HG03460 (cell line): Measurements from ENCODE around the gene RYR2.

ENCODE experiments used
- ATAC-seq: cut with Tn5 transposase; IDR thresholded peaks from one replicate; pipeline ENCODE4 v1.9.1; 2021; ENCODE audit not compliant: unreplicated experiment

Gene RYR2

GRCh38 chr1:237041795-237042525 lies at the start of gene RYR2:
RYR2 (plus strand) TSS chr1:237042184; CDS start chr1:237042522, 338 bp downstream.
- no peak for ATAC-seq

GRCh38 chr1:236992449-236992848 lies 49.5 kb upstream of the RYR2 start:
- no peak for ATAC-seq

- ATAC-seq = no peak
These were observed 47.5 kb upstream of the RYR2 start for GRCh38 chr1:236994450-236994849.

GRCh38 chr1:236997361-236997760 lies 44.6 kb upstream of the RYR2 start:
- ATAC-seq = no peak

GRCh38 chr1:236997882-236998281 lies 44.1 kb upstream of the RYR2 start:
- ATAC-seq = no peak

GRCh38 chr1:236998546-236998945 lies 43.4 kb upstream of the RYR2 start:
- ATAC-seq = no peak

- no peak for ATAC-seq
These were observed 41.8 kb upstream of the RYR2 start for GRCh38 chr1:237000191-237000590.

GRCh38 chr1:237003516-237003915 lies 38.5 kb upstream of the RYR2 start:
- no peak for ATAC-seq

GRCh38 chr1:237004116-237004515 lies 37.9 kb upstream of the RYR2 start, which contains the start of gene MT1HL1:
MT1HL1 (minus strand) TSS chr1:237004441; CDS start chr1:237004372, 69 bp downstream.
- ATAC-seq = no peak

GRCh38 chr1:237005674-237006073 lies 36.3 kb upstream of the RYR2 start:
- ATAC-seq = no peak

GRCh38 chr1:237007147-237007881 lies 34.7 kb upstream of the RYR2 start:
- ATAC-seq = no peak

GRCh38 chr1:237009611-237010010 lies 32.4 kb upstream of the RYR2 start:
- ATAC-seq = no peak

- ATAC-seq = no peak
These were observed 30.6 kb upstream of the RYR2 start for GRCh38 chr1:237011432-237011831.

GRCh38 chr1:237012361-237012760 lies 29.6 kb upstream of the RYR2 start:
- no peak for ATAC-seq

GRCh38 chr1:237012788-237013383 lies 29.1 kb upstream of the RYR2 start:
- no peak for ATAC-seq

- no peak for ATAC-seq
These were observed 28.4 kb upstream of the RYR2 start for GRCh38 chr1:237013608-237014007.

- ATAC-seq = no peak
These were observed 25.4 kb upstream of the RYR2 start for GRCh38 chr1:237016626-237017025.

- ATAC-seq = no peak
These were observed 23.1 kb upstream of the RYR2 start for GRCh38 chr1:237018896-237019295.

- no peak for ATAC-seq
These were observed 16.5 kb upstream of the RYR2 start for GRCh38 chr1:237025358-237026074.

- ATAC-seq = no peak
These were observed 12.7 kb upstream of the RYR2 start for GRCh38 chr1:237029240-237029639.

GRCh38 chr1:237029850-237030535 lies 12.0 kb upstream of the RYR2 start:
- no peak for ATAC-seq
